ENCODE measurements around the gene RPGRIP1L.

DNA sequence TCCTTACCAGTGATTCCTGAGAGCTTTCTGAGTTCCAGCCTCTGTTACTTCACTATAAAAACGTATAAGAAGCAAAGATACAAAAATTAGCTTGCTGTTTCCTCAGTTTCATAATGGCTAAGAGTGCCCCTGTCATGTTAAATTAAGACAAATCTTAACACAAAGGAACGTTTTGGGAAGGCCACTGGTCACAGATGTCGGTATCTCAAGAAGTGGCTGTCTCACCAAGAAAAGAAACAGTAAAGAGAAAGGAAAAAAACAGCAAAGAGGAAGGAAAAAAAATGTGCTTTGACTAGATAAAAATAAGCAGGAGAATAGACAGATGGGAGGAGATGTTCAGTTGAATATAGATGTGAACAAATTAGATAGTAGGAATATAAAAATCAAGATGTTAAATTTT, 105.9 kb downstream of the RPGRIP1L start:
- no peak for TF ChIP-seq POLR2A (IDR thresholded peaks at IDR 0.05)
- TF ChIP-seq, protein P1, sequence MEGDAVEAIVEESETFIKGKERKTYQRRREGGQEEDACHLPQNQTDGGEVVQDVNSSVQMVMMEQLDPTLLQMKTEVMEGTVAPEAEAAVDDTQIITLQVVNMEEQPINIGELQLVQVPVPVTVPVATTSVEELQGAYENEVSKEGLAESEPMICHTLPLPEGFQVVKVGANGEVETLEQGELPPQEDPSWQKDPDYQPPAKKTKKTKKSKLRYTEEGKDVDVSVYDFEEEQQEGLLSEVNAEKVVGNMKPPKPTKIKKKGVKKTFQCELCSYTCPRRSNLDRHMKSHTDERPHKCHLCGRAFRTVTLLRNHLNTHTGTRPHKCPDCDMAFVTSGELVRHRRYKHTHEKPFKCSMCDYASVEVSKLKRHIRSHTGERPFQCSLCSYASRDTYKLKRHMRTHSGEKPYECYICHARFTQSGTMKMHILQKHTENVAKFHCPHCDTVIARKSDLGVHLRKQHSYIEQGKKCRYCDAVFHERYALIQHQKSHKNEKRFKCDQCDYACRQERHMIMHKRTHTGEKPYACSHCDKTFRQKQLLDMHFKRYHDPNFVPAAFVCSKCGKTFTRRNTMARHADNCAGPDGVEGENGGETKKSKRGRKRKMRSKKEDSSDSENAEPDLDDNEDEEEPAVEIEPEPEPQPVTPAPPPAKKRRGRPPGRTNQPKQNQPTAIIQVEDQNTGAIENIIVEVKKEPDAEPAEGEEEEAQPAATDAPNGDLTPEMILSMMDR (IDR thresholded peaks at IDR 0.05): no peak

Data from adrenal gland (tissue), 5 donors.